ENCODE data around the gene SIGLEC10.

Gene SIGLEC10

GRCh38 chr19:51372649-51373504, 44.6 kb downstream of the SIGLEC10 start, which contains the start of gene NKG7:
NKG7 (minus strand) TSS chr19:51372654; CDS start chr19:51372535, 119 bp downstream.
- no peak within 1 kb of the TSS for H3K4me3 ChIP-seq (ENCODE audit: low read length)
- no peak for DNase-seq (ENCODE audit: low read depth)
- no peak for TF ChIP-seq CTCF (conservative IDR thresholded peaks at IDR 0.05; ENCODE audit: low read depth, low read length)

- H3K4me3 ChIP-seq (ENCODE audit: low read length): no peak overlapping the region
- TF ChIP-seq CTCF (conservative IDR thresholded peaks at IDR 0.05; ENCODE audit: low read depth, low read length): no peak
- no peak for DNase-seq (ENCODE audit: low read depth)
These were observed 45.3 kb downstream of the SIGLEC10 start for GRCh38 chr19:51372021-51372648.

- no peak for DNase-seq (ENCODE audit: low read depth)
- no peak overlapping the region for H3K4me3 ChIP-seq (ENCODE audit: low read length)
- TF ChIP-seq CTCF (conservative IDR thresholded peaks at IDR 0.05; ENCODE audit: low read depth, low read length): no peak
These were observed 46.2 kb downstream of the SIGLEC10 start for GRCh38 chr19:51371186-51371690.

GRCh38 chr19:51370230-51370629, 47.2 kb downstream of the SIGLEC10 start:
- no peak for DNase-seq (ENCODE audit: low read depth)
- no peak overlapping the region for H3K4me3 ChIP-seq (ENCODE audit: low read length)
- TF ChIP-seq CTCF (conservative IDR thresholded peaks at IDR 0.05; ENCODE audit: low read depth, low read length): no peak

- no peak for DNase-seq (ENCODE audit: low read depth)
- no peak for TF ChIP-seq CTCF (conservative IDR thresholded peaks at IDR 0.05; ENCODE audit: low read depth, low read length)
- H3K4me3 ChIP-seq (ENCODE audit: low read length): peak within 1 kb of the TSS; percentile 72
These were observed 48.8 kb downstream of the SIGLEC10 start, which contains the start of gene CLDND2 for GRCh38 chr19:51368366-51369282. CLDND2 (minus strand) TSS chr19:51369003; CDS start chr19:51368577, 426 bp downstream.

- DNase-seq (ENCODE audit: low read depth): peak; percentile 86
- TF ChIP-seq CTCF (conservative IDR thresholded peaks at IDR 0.05; ENCODE audit: low read depth, low read length): no peak
- H3K4me3 ChIP-seq (ENCODE audit: low read length): peak overlapping the region; percentile 72
These were observed 49.7 kb downstream of the SIGLEC10 start for GRCh38 chr19:51367565-51368365.

Data from retinal pigment epithelial cell (primary cell).